SK-N-SH (cell line): ENCODE results near the gene KLF17. TPM values are rescaled to one million over a fixed set of nuclear protein-coding genes. Genes with fewer than 3 reads are reported as not detected.

Experiments used
- CTCF ChIA-PET: fragments of 300-600, 350-600 bp; formaldehyde crosslinking; extraction: SDS; loops from one replicate; lab custom pipeline; 2021; lab: Yijun Ruan, JAX
- POLR2A ChIA-PET: fragments of 350-600 bp; sonication (Branson Sonifier 250); formaldehyde crosslinking; extraction: SDS; loops from one replicate; lab custom pipeline; 2020; ENCODE audit warnings: antibody characterized with exemption, inconsistent platforms; lab: Yijun Ruan, JAX
- DNase-seq: peaks from one replicate; pipeline ENCODE4 v3.0.0; 2012
- H2AFZ ChIP-seq: fragments of 200-600 bp; sonication (generic); 2 replicates; pipeline ENCODE4 v1.8.1; 2016; ENCODE audit warnings: antibody characterized with exemption, mild to moderate bottlenecking, low read depth
- H3F3A ChIP-seq: fragments of 200-600 bp; sonication (generic); replicated peaks from 2 replicates; pipeline ENCODE3; 2016; ENCODE audit warnings: antibody characterized with exemption, mild to moderate bottlenecking; ENCODE audit not compliant: insufficient read depth
- H3K27ac ChIP-seq, 2 experiments: fragments of 200-500 bp in 1 of 2; fragments of 200-600 bp in 1 of 2; sonication (Bioruptor generic) in 1 of 2; sonication (generic), shearing (Covaris generic) in 1 of 2; 2 replicates each; pipeline versions ENCODE4 v1.5.1 to v1.6.1; 2014 to 2016; ENCODE audit warnings: low read depth in 2 of 2, inconsistent platforms in 1 of 2, low read length in 1 of 2, mild to moderate bottlenecking in 1 of 2, mixed read lengths in 1 of 2
- H3K27me3 ChIP-seq: fragments of 200-600 bp; sonication (generic), shearing (Covaris generic); 2 replicates; pipeline ENCODE4 v1.6.1; 2016; ENCODE audit warnings: mixed run types; ENCODE audit not compliant: insufficient read depth
- H3K36me3 ChIP-seq, 2 experiments: fragments of 200-500 bp in 1 of 2; fragments of 200-600 bp in 1 of 2; sonication (Bioruptor generic) in 1 of 2; sonication (generic) in 1 of 2; replicated peaks in 1 of 2; 2 replicates each; pipeline versions ENCODE3 to v1.5.1; 2014 to 2016; ENCODE audit warnings: low read length in 1 of 2, mild to moderate bottlenecking in 1 of 2; ENCODE audit not compliant: insufficient read depth in 2 of 2, control insufficient read depth in 1 of 2
- H3K4me1 ChIP-seq, 2 experiments: fragments of 200-500 bp in 1 of 2; fragments of 200-600 bp in 1 of 2; sonication (Bioruptor generic) in 1 of 2; sonication (generic), shearing (Covaris generic) in 1 of 2; 2 replicates each; pipeline versions ENCODE4 v1.5.1 to v1.6.1; 2014 to 2016; ENCODE audit warnings: low read depth in 1 of 2, low read length in 1 of 2, mixed run types in 1 of 2; ENCODE audit not compliant: insufficient read depth in 2 of 2, control insufficient read depth in 1 of 2
- H3K4me2 ChIP-seq: fragments of 200-600 bp; sonication (generic), shearing (Covaris generic); 2 replicates; pipeline ENCODE4 v1.6.1; 2017; ENCODE audit warnings: mixed run types
- H3K4me3 ChIP-seq, 2 experiments: fragments of 200-500 bp in 1 of 2; fragments of 200-600 bp in 1 of 2; sonication (Bioruptor generic) in 1 of 2; sonication (generic), shearing (Covaris generic) in 1 of 2; 2 replicates each; pipeline versions ENCODE4 v1.5.1 to v1.8.1; 2014 to 2016; ENCODE audit warnings: low read depth in 2 of 2, inconsistent platforms in 1 of 2, low read length in 1 of 2, mild to moderate bottlenecking in 1 of 2, mixed read lengths in 1 of 2, moderate library complexity in 1 of 2
- H3K79me2 ChIP-seq: fragments of 200-600 bp; sonication (generic); 2 replicates; pipeline ENCODE4 v1.8.1; 2017; ENCODE audit warnings: mild to moderate bottlenecking; ENCODE audit not compliant: insufficient read depth
- H3K9ac ChIP-seq: fragments of 200-600 bp; sonication (generic); 2 replicates; pipeline ENCODE4 v1.6.1; 2017; ENCODE audit warnings: mixed run types
- H3K9me2 ChIP-seq: fragments of 200-600 bp; sonication (generic); 2 replicates; pipeline ENCODE4 v1.6.1; 2017; ENCODE audit warnings: mixed run types
- H3K9me3 ChIP-seq: fragments of 200-600 bp; sonication (generic); 2 replicates; pipeline ENCODE4 v1.6.1; 2017; ENCODE audit warnings: mixed run types, mild to moderate bottlenecking, moderate library complexity
- H4K20me1 ChIP-seq: fragments of 200-600 bp; sonication (generic); 2 replicates; pipeline ENCODE4 v1.6.1; 2017; ENCODE audit warnings: mild to moderate bottlenecking, mixed run types; ENCODE audit not compliant: insufficient read depth
- CTCF ChIP-seq: fragments of 200-600 bp; sonication (generic); IDR thresholded peaks from 2 replicates; pipeline ENCODE4 v1.6.1; 2017; ENCODE audit warnings: antibody characterized with exemption, mild to moderate bottlenecking, moderate library complexity
- ELF1 ChIP-seq: IDR thresholded peaks from 2 replicates; pipeline ENCODE4 v1.4.0; 2012
- FOSL2 ChIP-seq: IDR thresholded peaks from 2 replicates; pipeline ENCODE4 v1.4.0; 2012; ENCODE audit warnings: low read depth, mild to moderate bottlenecking, moderate library complexity, borderline replicate concordance
- FOXJ3 ChIP-seq: sonication (generic); formaldehyde crosslinking; IDR thresholded peaks from 2 replicates; pipeline ENCODE4 v1.5.1; 2020; ENCODE audit warnings: mild to moderate bottlenecking, missing genetic modification reagents
- GATA2 ChIP-seq: sonication (generic); formaldehyde crosslinking; IDR thresholded peaks from 2 replicates; pipeline ENCODE4 v1.5.0; 2020; ENCODE audit warnings: mild to moderate bottlenecking, missing genetic modification reagents
- JUND ChIP-seq: IDR thresholded peaks from 2 replicates; pipeline ENCODE4 v1.4.0; 2012
- MEF2A ChIP-seq: IDR thresholded peaks from 2 replicates; pipeline ENCODE4 v1.4.0; 2012; ENCODE audit warnings: low read depth, borderline replicate concordance
- MXI1 ChIP-seq: IDR thresholded peaks from 2 replicates; pipeline ENCODE4 v1.6.1; 2012; ENCODE audit warnings: mild to moderate bottlenecking, low read depth, low read length, improper control_type of control experiment
- NFIC ChIP-seq: IDR thresholded peaks from 2 replicates; pipeline ENCODE4 v1.4.0; 2012; ENCODE audit warnings: borderline replicate concordance
- PBX3 ChIP-seq: IDR thresholded peaks from 2 replicates; pipeline ENCODE4; 2012
- POLR2AphosphoS5 ChIP-seq: IDR thresholded peaks from 2 replicates; pipeline ENCODE4 v1.6.1; 2012; ENCODE audit warnings: low read depth, low read length
- SIN3A ChIP-seq: IDR thresholded peaks from 2 replicates; pipeline ENCODE4 v1.6.1; 2012; ENCODE audit warnings: low read depth, mild to moderate bottlenecking, low read length, moderate library complexity, borderline replicate concordance
- TCF12 ChIP-seq: IDR thresholded peaks from 2 replicates; pipeline ENCODE4 v1.4.0; 2012
- TEAD4 ChIP-seq: IDR thresholded peaks from 2 replicates; pipeline ENCODE4 v1.4.0; 2012; ENCODE audit warnings: mild to moderate bottlenecking, borderline replicate concordance; ENCODE audit not compliant: insufficient read depth
- USF1 ChIP-seq: IDR thresholded peaks from 2 replicates; pipeline ENCODE4 v1.4.0; 2012; ENCODE audit warnings: low read depth, borderline replicate concordance
- USF2 ChIP-seq: fragments of 150-350 bp; IDR thresholded peaks from 2 replicates; pipeline ENCODE4 v1.6.1; 2017; ENCODE audit warnings: antibody characterized with exemption, low read length, low read depth, borderline replicate concordance
- ZBTB33 ChIP-seq: IDR thresholded peaks from 2 replicates; pipeline ENCODE4 v1.4.0; 2012; ENCODE audit warnings: low read depth, borderline replicate concordance
- WGBS: methylation state at CpG from one replicate; pipeline ENCODE4 v1.1.6; 2017; ENCODE audit warnings: low lambda C conversion rate; 5-methylcytosine and 5-hydroxymethylcytosine counted together
- polyA plus RNA-seq, 3 experiments: library from polyadenylated mRNA; depleted of rRNA; stranded (reverse); fragments of >200 nt; gene quantifications; 2 replicates each; pipeline ENCODE4 v1.2.3, GENCODE V29; 2012

KLF17 gene
- polyA plus RNA-seq, 1 of the 3 experiments (the other 2 are of a cell fraction) = 0.21 TPM

- ChIA-PET CTCF (interaction anchor here (1.4 kb wide), 1 partner anchor 26 kb away, joined by 3 read pairs; no protein-coding TSS in a partner anchor), POLR2A (interaction anchor here (0.7 kb wide), 1 partner anchor 281 kb away, joined by 3 read pairs; the partner anchor contains the start of gene ERI3)
- H3K9ac ChIP-seq = no peak overlapping the region
- DNase-seq = no peak
- H3K27me3 ChIP-seq = no peaks in the 10 kb centered on the region
- H3K4me2 ChIP-seq = no peak overlapping the region
- no peaks in the 10 kb centered on the region for H3F3A ChIP-seq
- WGBS = 58% methylated on average over 2 of the region's 2 CpGs
- H3K27ac ChIP-seq = no peak overlapping the region
- H3K79me2 ChIP-seq = no peaks in the 10 kb centered on the region
- no peaks in the 10 kb centered on the region for H3K9me2 ChIP-seq
- peaks cover 0 to 9% of the 10 kb centered on the region in 2 experiments; a peak in 1 of 4 replicates for H3K4me1 ChIP-seq
- no peak overlapping the region for H3K4me3 ChIP-seq
- H4K20me1 ChIP-seq = no peaks in the 10 kb centered on the region
- TF ChIP-seq SIN3A (no peak), GATA2 (no peak), POLR2AphosphoS5 (no peak)
- TF ChIP-seq, all 33 proteins: peak for 0
- Histone ChIP-seq H2AFZ (no peak overlapping the region), H3K36me3 (no peaks in the 10 kb centered on the region), H3K9me3 (no peaks in the 10 kb centered on the region)
Measured at GRCh38 chr1:44073528-44073927, 45.1 kb upstream of the KLF17 start.

- Histone ChIP-seq H3K4me3 (no peak overlapping the region), H3K79me2 (no peaks in the 10 kb centered on the region), H3K9me2 (no peaks in the 10 kb centered on the region), H2AFZ (no peak overlapping the region), H3K9ac (no peak overlapping the region), H3K27me3 (no peaks in the 10 kb centered on the region), H3K27ac (no peak overlapping the region), H3K36me3 (no peaks in the 10 kb centered on the region), H3F3A (no peaks in the 10 kb centered on the region)
- POLR2A ChIA-PET = no interaction called here
- CTCF ChIA-PET = no interaction called here
- no peak for TF ChIP-seq FOSL2
- TF ChIP-seq NFIC = no peak
- no peak for TF ChIP-seq ZBTB33
- no peak for TF ChIP-seq MXI1
- no peak for TF ChIP-seq FOXJ3 (CRISPR knock-in tag)
- TF ChIP-seq ELF1 = no peak
- TF ChIP-seq PBX3 = no peak
- no peak for TF ChIP-seq USF2
- no peak for TF ChIP-seq MEF2A
- TF ChIP-seq CTCF = no peak
- TF ChIP-seq TEAD4 = no peak
- no peak for TF ChIP-seq TCF12
- no peak for TF ChIP-seq GATA2
- TF ChIP-seq USF1 = no peak
- no peak for TF ChIP-seq JUND
- TF ChIP-seq, all 33 proteins: peak for 0
- Histone ChIP-seq H3K9me3 (no peaks in the 10 kb centered on the region), H4K20me1 (no peaks in the 10 kb centered on the region), H3K4me1 (peaks cover 0 to 9% of the 10 kb centered on the region in 2 experiments; a peak in 1 of 4 replicates), H3K4me2 (no peak overlapping the region)
- no peak for DNase-seq
- 72% methylated on average over 3 of the region's 3 CpGs for WGBS
Measured at GRCh38 chr1:44074415-44074814, 44.2 kb upstream of the KLF17 start.
